Myocyte (in vitro differentiated cells): Measurements from ENCODE around the gene RRP1. TPM values are rescaled to one million over a fixed set of nuclear protein-coding genes. Genes with fewer than 3 reads are reported as not detected.

ENCODE experiments used
- DNase-seq: peaks from one replicate; pipeline ENCODE4 v3.0.0-alpha.2; 2012; ENCODE audit warnings: low read depth
- total RNA-seq: library from RNA; depleted of rRNA; stranded (reverse); fragments of >200 nt; gene quantifications from 2 replicates; pipeline ENCODE4 v1.2.3, GENCODE V29; 2014

Gene RRP1
- total RNA-seq, 1 donor from 2014 or later, result 22.5 TPM

DNA sequence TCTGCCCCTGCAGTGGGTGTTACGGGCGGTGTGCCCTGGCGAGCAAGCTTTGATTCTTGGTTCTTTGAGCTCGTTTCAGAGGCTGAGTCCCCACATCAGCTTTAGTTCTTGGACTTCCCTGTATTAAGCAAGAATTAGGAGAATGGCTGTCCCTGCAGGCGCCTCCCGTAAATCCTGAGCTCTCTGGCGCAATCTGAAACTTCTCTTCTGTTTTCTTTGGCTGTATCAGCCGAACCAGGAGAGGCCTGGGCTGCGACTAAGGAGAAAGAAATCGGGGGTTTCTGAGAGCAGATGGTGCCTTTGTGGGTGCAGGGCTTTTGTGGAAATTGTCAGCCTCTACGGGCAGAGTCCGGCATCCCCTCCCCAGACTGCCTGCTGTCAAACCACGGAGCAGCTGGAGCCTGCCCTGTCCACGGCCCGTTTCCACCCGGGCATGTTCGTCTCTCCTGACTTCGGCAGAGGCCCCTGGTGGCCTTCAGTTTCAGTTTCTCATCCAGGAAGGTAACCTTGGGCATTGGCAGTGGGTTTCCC, 31.2 kb upstream of the RRP1 start:
- DNase-seq, result peak; percentile 77

GRCh38 chr21:43758811-43759210, 30.6 kb upstream of the RRP1 start:
- DNase-seq, result no peak

- no peak for DNase-seq
Observed at GRCh38 chr21:43759651-43760050, 29.7 kb upstream of the RRP1 start.

DNA sequence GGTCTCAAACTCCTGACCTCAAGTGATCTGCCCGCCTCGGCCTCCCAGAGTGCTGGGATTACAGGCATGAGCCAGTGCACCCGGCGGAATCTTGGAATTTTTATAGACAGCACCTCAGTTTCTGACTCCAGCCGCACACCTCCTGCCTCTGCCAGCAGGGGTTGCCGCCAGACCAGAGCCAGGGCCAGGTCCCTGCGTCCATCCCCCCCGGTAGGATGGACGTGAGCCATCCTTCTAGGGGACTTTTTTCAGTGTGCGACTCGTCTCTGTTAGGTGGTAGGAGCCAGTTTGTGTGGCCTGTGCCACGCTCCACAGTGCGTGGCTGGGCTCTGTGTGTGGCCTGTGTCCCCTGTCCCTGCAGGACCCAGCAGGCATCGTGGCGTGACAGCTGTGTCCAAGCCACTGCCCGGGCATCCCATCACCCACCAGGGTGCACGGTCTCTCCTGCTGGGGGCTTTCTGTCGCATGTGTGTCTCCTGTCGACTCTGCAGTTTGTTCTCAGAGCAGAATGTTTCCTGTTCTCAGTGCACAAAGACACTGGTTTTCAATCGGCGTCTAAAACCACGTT, 28.9 kb upstream of the RRP1 start:
- DNase-seq, result no peak

DNA sequence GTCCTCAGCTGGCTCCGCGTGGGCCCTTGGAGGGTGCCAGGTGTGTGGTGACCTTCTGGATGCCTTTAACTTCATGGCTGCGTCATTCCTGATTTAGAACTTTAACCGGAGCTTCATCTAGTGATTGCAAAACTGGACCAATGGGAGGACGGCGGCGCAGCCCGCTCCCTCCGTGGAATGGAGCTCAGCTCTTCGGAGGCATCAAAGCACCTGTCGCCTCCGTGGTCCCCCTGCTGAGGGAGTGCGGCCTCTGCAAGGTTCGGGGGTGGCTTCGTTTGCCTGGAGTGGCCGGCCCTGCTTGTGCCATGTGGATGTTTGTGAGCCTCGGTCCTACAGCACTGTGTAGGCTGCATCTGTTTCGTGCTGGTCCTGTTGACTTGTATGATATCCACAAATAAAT, 27.5 kb upstream of the RRP1 start:
- no peak for DNase-seq

GRCh38 chr21:43762303-43763128, 26.9 kb upstream of the RRP1 start:
- no peak for DNase-seq

DNA sequence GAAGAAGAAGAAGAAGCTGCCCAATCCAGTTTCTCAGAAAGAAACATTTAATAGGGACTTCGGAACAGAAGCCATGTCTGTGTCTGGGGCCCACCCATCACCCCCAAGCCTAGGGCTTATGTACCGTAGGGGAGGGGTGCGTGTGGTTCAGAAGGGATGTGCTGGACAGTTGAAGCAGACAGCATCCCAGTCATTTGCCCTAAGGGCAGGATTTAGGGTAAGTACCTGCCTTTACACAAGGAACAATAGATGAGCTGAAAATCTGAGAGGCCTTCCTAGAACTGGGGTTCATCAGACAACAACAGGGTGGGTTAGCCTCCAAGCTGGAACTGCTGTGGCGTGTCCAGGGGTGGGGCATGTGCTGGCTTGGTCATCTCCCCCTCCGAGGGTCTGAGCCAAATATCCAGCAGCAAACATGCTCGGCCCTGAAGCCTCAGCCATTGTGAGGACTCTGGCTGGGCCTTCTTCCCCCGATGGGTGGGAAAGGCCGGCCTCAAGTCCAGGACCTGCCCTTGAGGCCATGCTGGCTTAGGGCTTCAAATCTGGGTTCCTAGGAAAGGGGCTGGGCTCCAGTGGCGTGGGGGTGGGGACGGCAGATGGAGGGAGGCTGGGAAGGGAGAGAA, 25.4 kb upstream of the RRP1 start:
- no peak for DNase-seq

- DNase-seq, result peak; percentile 31
Observed at GRCh38 chr21:43764576-43765495, 24.5 kb upstream of the RRP1 start.

DNA sequence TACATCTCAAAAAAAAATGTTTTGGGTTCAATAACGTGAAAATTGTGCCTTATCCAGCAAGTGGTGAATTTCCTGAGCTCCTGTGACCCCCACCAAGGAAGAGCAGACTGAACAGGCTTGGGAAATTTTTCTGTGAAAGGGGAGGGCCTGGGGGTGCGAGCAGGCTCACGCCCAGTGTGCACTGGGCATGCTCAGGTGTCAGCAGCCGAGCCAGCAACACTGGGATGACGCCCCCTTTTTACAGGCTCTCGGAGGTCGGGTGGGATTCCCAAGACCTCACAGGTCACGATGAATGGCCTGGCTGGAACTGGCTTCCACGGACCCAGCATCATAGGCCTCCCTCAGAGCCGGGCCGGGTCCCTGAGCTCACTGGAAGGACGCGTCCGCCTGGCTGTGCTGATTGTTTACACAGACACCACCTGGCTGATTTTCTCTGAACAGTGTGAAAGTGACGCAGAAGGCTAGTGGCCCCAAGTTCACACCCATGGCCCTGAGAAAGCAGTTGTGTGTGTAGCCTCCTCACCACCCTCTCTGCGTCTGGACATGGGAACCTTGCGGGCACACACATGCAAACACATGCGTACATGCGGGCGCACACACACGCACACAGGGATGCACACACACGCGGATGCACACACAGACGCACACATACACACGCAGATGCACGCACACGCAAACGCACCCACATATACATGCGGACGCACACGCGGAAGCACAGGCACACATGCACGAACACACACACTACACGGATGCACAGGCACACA, 22.5 kb upstream of the RRP1 start:
- DNase-seq, result no peak

DNA sequence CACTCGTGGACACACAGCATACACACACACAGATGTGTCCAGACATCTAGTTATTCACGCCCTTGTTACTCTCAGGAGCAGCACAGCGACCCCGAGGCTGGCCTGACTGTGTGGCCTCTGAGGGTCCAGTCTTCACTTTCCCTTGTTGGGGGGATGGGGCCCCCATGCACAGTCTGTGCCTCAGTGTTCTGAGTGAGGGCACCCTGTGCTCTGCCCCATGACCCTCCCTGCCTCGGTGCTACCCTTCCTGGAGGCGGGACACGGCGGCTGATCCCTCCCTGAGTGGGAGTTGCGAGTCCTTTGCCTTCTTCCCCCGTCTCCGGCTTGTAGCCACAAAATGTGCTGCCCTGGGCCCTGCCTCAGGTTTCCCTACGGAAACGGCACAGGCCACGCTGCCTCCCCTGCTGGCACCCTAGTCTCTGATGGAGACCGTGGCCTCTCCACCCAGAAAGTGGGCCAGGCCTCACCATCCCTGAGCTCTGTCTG, 21.8 kb upstream of the RRP1 start:
- DNase-seq, result no peak

- DNase-seq, result peak; percentile 65
Observed at GRCh38 chr21:43767984-43768867, 21.2 kb upstream of the RRP1 start.

DNA sequence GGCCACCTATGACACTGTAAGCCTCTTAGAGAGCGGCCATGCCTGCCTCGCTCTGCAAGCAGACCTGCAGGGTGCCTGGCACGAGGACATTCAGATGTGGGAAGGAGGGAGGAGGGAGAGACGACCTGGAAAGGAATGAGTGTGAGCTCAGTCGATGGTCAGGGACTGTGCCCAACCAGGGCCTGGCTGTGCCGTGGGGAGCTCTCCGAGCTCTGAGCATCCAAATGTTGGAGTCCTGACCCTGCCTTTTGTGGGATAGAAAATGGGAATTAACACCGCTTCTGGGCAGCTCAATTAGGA, 20.6 kb upstream of the RRP1 start:
- DNase-seq, result no peak

DNA sequence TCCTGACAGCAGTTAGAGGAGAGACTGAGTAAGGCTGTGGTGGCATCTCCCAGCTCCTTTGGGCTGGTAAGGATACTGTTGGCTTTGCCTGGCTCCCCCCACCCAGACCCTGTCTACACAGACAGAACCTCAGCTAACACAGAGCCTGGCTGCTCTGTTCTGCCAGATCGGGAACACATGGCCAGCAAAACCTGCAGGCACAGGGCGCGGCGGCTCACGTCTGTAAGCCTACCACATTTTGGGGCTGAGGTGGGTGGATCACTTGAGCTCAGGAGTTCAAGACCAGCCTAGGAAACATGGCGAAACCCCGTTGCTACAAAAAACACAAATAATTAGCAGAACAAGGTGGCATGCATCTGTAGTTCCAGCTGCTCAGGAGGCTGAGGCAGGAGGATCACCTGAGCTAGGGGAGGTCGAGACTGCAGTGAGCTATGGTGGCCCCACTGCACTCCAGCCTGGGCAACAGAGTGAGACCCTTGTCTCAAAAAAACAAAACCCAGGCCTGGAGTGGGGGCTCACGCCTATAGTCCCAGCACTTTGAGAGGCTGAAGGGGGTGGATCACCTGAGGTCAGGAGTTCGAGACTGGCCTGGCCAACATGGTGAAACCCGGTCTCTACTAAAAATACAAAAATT, 19.9 kb upstream of the RRP1 start:
- DNase-seq, result no peak

DNA sequence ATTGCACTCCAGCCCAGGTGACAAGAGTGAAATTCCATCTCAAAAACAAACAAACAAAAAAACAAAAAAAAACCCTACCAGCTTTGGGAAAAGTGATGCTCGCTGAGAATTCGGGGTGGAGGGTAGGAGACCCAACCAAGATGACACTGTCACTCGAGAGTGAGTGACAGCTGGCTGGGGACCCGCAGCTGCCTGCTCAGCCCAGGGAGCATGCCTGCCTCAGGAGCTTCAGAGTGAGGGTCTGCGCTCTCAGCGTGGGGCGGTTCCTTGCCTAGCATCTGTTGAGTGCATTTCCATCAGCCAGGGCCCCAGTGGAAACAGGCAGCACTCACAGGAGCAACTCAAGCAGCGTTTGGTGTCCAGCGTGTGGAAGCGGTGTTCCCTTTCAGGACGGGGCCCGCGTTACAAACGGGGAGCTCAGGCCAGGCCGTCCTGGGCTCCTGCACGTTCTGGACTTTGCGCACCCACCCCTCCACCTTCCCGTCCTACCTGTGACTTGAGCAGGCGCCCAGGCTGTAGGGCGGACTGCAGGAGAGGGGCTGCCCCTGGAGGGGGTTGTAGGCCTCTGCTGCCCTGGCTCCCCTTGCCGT, 19.2 kb upstream of the RRP1 start:
- no peak for DNase-seq

GRCh38 chr21:43771199-43771675, 18.1 kb upstream of the RRP1 start:
- no peak for DNase-seq

- DNase-seq, result no peak
Observed at GRCh38 chr21:43771698-43772424, 17.5 kb upstream of the RRP1 start.

GRCh38 chr21:43772425-43772821, 17.0 kb upstream of the RRP1 start:
- DNase-seq, result no peak

DNA sequence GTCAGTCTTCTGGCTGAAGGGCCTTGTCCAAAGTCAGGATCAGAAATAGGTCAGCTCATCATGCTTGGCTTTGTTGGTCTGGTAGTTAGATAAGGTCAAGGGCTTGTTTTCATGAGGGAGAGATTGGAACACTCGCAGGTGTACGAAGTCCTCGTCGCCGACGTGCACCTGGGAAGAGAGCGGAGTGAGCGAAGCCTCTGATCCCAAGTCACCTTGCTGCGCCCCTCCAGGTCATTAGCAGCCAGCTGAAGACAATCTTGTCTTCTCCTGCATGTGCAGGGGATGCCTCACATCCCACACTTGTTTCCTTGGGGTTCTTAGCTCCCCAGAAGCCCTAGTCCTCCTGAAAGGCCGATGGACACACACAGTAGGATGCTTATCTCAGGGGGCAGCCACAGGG, 15.2 kb upstream of the RRP1 start:
- no peak for DNase-seq
